OCI-LY1 (cell line): Measurements from ENCODE around the gene FOXD3.

Experiments used
- EZH2 ChIP-seq: fragments of 200-600 bp; sonication (generic), shearing (Covaris generic); IDR thresholded peaks from 2 replicates; pipeline ENCODE4 v1.8.0; 2017; ENCODE audit warnings: borderline replicate concordance, mixed run types, mild to moderate bottlenecking, antibody characterized with exemption, low read length, moderate library complexity, mixed read lengths
- TF ChIP-seq, protein P1 (sequence below): fragments of 200-600 bp; sonication (generic), shearing (Covaris generic); IDR thresholded peaks from 2 replicates; pipeline ENCODE4 v1.5.1; 2017; ENCODE audit warnings: mild to moderate bottlenecking, antibody characterized with exemption, low read length, moderate library complexity, mixed read lengths

DNA sequence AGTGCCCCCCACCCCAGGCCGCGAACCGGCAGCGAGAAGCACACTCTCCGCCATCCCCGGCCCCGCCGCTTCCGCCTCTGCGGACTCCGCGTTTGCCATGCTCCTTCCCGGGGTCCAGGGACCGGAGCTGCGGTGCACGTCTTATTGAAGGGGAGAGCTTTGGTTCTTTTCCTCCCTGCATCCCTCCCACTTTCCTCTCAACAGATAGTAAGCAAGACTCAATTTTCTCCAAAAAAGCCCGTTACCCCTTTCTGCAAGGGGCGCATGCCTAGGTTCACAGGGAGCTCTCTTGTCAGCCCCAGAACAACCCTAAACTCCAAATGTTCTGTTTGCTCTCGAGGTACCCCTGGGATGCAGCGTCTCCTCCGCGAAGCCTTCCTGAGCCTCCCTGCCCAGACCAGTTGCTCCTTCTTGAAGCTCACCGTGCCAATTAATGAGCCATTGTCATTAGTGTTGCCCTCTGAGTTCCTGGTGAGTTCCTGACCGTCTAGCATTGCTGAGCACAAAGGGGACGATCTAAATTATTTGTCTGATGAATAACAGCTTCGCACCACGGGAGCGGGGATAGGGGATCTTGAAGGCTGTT lies 8.1 kb downstream of the FOXD3 start:
- TF ChIP-seq, protein P1, sequence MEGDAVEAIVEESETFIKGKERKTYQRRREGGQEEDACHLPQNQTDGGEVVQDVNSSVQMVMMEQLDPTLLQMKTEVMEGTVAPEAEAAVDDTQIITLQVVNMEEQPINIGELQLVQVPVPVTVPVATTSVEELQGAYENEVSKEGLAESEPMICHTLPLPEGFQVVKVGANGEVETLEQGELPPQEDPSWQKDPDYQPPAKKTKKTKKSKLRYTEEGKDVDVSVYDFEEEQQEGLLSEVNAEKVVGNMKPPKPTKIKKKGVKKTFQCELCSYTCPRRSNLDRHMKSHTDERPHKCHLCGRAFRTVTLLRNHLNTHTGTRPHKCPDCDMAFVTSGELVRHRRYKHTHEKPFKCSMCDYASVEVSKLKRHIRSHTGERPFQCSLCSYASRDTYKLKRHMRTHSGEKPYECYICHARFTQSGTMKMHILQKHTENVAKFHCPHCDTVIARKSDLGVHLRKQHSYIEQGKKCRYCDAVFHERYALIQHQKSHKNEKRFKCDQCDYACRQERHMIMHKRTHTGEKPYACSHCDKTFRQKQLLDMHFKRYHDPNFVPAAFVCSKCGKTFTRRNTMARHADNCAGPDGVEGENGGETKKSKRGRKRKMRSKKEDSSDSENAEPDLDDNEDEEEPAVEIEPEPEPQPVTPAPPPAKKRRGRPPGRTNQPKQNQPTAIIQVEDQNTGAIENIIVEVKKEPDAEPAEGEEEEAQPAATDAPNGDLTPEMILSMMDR = no peak
- no peak for TF ChIP-seq EZH2
